Caki2 (cell line): ENCODE results near the gene HSF2BP. TPM values are rescaled to one million over a fixed set of nuclear protein-coding genes. Genes with fewer than 3 reads are reported as not detected.
"Not testable (repeated sequence)": the region's sequence is repeated elsewhere in the genome, so short reads cannot be mapped to it uniquely, and the experiment has no call there.

Source experiments
- DNase-seq: peaks from one replicate; pipeline ENCODE4 v3.0.0-alpha.2; 2015; ENCODE audit warnings: low read depth
- in situ Hi-C: cut with HindIII; loops from 2 replicates; pipeline ENCODE4 v1.10.0; 2016; ENCODE audit warnings: low sequenced_read_pairs, low pct_unique_long_range_greater_than_20kb, mixed read lengths
- total RNA-seq: library from RNA; depleted of rRNA; stranded (reverse); fragments of >200 nt; shearing (Covaris generic); gene quantifications from 2 replicates; pipeline ENCODE4 v1.2.3, GENCODE V29; 2014; ENCODE audit warnings: low replicate concordance; rRNA removed

HSF2BP gene
- total RNA-seq, 1 experiment from 2014 or later, result 1.7 TPM

GRCh38 chr21:43511209-43511608, 148.1 kb downstream of the HSF2BP start:
- DNase-seq, in situ Hi-C loops: not testable (repeated sequence)

DNA sequence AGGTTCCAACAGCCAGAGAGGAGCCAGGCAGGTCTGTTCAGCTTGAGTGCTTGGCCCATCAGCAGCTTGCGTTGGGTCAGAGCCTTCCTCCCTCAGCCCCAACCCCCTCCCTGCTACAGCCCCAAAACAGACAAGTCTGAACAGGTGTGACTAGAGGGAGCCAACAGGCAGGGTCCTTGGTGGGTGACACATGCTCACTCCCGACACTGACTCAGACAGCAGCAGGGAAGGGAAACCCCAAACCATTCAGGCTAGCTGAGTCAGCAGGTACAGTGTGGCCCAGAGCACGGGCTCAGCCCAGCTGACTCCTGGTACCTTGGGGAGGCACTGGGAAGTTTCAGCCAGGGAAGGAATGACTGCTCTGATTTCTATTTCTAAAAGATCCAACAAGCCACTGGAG, 148.6 kb downstream of the HSF2BP start:
- DNase-seq, in situ Hi-C loops: not testable (repeated sequence)

GRCh38 chr21:43503892-43504291, 155.4 kb downstream of the HSF2BP start:
- DNase-seq, result not testable (repeated sequence)

DNA sequence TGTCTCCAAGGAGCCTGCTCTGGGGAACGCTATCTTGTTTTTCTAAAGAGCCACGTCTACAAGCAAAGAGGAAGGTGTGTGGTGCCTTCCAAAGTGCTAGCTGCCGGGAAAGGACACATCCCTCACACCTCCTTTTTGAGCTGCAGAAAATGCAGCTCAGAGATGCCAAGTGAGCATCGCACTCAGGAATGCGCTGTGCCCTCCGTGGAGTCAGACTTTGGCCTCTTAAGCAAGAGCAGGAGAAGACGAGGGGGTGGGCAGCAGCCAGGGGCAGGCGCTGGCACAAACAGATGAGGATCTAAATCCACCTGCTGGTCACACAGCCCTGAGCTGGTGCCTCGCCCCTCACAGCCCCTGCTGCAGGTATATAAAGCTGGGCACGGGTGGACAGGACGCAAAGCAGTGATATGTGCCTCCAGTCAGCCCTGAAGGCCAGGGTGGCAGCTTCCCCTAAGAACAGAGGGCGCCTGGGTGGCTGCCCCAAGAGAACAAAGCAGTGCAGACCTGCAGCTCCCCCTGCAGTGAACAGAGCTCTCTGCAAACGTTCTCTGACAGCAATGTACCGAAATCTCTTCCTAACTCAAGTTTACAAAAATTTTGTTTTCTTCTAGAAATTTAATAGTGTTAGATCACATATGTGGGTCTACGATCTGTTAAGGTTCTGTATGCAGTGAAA, 156.1 kb downstream of the HSF2BP start:
- in situ Hi-C loops, DNase-seq: not testable (repeated sequence)

More at GRCh38 chr21:43503892-43504291, 155.4 kb downstream of the HSF2BP start:
- in situ Hi-C loops, result not testable (repeated sequence)

DNA sequence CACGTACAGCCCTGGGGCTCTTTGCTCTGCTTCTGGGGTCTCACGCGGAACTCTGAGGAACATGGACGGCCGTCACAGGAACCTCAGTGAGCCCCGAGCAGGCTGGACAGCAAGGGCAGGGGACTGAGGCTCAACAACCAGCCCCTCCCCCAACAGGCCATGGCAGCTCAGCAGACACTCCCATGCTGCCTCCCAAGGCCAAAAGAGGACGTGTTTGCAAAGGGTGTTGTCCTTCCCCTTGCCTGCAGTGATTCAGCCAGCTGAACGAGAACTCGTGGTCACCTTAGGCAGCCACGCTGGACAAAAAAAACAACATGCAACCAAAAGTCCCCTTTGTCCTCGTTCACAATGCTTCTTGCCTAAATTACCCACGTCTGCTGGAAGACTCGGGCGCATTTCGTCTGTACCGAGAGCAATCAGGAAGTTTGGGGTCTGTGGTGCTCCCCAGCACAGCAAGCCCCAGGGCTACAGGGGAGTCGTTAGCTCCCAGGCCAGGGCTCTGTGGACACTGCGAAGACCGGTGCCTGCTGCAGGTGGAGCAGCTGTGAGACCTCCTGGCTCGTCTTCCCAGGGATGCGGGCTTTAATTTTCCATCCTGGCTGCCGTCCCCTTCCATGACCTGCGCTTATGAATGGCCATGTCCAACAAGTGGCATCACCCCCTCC, 156.7 kb downstream of the HSF2BP start:
- in situ Hi-C loops, DNase-seq: not testable (repeated sequence)

DNA sequence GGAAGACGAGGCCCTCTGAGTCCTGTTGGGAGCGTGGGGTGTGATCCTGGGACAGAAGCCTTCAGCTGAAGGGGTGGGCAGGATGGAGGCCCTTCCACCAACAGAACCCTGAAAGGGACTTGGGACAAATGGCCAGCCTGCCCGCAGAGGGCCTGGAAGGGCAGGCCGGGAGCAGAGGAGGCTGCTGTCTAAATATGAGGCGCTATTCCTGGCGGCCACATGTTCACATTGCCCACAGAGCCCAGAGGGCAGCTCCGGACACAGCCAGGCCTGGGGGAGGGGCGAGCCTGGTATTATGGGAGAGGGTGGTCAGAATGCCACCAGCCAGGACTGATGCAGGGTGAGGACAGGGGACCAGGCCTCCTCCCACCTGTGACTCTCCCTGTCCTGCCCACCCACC, 160.4 kb downstream of the HSF2BP start:
- DNase-seq, in situ Hi-C loops: not testable (repeated sequence)

DNA sequence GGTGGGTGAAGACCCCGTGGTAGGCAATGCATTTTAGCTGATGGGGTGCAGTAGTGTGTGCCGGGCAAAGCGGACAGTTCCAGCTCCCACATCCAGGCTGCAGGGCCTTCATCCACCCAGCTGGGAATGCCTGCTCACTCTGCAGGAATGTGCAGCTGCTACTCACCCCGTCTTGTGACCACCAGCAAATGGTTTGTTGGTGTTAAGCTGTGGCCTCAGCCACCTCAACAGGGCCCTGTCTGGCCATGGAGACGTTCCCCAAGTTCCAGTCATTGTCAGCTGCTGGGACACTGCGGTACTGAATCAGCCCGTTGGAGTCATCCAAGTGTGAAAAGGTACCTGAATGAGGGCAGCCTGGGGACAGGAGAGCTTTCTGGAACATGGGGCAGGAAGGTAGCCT, 161.2 kb downstream of the HSF2BP start:
- in situ Hi-C loops, DNase-seq: not testable (repeated sequence)

DNA sequence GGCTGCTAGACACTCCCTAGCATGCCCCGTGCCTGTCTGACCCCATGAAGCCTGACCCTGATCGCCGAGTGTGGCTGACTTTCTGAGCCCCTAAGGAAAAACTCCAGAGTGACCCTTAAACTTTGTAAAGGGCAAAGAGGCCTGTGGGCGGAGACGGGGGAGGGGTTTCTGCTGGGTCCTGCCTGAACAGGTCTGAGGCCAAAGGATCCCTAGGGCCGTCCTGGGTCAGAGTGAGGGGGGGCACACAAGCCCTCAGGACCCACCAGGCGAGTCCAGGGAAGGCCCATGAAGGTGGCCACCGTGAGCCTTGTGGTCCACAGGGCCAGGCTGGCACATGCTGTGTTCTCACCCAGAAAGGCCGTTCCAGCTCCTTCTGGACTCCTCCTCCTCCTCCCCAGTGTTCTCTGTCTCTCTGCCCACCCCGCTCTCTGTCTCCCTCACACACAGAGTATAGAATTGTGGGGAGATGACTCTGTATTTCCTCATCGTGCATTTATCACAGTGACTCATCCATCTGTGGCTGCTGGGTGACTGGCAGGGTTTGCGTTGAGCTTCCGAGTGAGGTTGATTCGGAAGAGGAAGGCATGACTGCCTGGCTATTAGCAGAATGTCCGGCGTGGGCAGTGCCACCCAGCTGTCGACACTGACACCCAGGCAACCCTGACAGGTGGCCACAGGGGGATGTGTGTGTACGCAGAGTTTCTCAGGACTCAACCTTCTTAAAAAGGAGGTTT, 164.8 kb downstream of the HSF2BP start:
- in situ Hi-C loops, DNase-seq: not testable (repeated sequence)

DNA sequence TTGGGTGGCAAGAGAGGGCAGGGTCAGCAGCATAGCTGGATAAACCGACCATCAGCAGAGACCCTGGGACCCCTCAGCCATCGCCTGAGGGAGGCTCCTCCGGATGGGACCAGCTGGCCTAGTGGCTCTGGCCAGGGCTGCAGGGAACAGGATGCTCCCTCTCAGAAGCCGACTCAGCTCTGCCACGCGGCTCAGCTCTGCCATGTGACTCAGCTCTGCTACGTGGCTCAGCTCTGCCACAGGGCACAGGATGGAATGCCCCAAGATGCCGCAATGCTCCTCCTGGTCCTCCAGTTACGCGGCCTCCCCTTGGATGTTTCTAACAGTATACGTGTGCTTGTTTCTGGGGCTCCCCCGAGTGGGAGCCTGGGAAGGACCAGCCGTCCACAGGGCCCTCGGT, 165.8 kb downstream of the HSF2BP start:
- in situ Hi-C loops, DNase-seq: not testable (repeated sequence)

GRCh38 chr21:43488235-43488634, 171.1 kb downstream of the HSF2BP start:
- in situ Hi-C loops, DNase-seq: not testable (repeated sequence)

DNA sequence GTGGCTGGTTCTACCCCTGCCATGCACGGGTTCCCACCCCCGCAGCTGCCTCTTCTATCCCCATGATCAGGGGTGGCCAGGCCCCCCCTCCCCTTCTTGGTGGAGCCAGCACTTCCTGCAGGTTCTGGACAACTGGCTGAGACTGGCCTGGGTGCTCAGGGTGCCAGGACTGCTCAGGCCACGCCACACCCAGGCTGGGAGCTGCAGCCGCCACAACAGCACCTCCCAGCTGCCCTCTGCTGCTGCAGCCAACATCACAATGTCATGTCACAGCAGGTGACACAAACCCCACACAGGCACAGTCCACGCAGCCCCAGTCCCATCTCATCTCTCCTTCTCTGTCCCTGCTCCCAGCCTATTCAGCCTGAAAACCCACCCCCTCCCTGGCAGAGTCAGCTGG, 173.2 kb downstream of the HSF2BP start:
- DNase-seq, in situ Hi-C loops: not testable (repeated sequence)

DNA sequence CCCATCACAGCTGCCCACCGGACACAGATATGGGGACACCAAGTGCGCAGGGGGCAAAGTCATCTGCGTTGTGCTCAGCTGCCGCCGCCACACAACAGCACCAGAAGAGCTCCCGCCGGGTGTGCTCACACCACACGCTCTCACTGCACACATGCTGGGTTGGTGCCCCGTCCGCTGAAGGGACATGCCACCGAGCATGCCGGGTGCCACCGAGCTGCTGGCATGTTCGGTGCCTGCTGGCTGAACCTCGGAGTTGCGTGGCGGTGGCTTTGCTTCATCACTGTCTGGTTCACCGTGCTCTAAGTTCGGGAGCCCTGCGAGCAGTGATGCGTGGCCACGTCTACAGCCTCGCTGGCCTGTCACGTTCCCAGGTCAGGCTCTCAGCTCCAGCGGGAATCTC, 174.3 kb downstream of the HSF2BP start:
- in situ Hi-C loops, DNase-seq: not testable (repeated sequence)

GRCh38 chr21:43479197-43479596, 180.1 kb downstream of the HSF2BP start:
- DNase-seq, in situ Hi-C loops: not testable (repeated sequence)

Other genes with a start within 250 kb of the HSF2BP start
- gene SIK1, start 232.4 kb downstream of the HSF2BP start, total RNA-seq, result 18.9 and 35.5 TPM in 2 replicates
- gene RRP1B, start 72 bp upstream of the HSF2BP start, total RNA-seq, result 23.5 and 28.8 TPM in 2 replicates
- gene PDXK, start 59.6 kb upstream of the HSF2BP start, total RNA-seq, result 736 and 833 TPM in 2 replicates
- gene CSTB, start 116.8 kb upstream of the HSF2BP start, total RNA-seq, result 20.5 and 23.1 TPM in 2 replicates
- gene RRP1, start 130.1 kb upstream of the HSF2BP start, total RNA-seq, result 39.1 and 47.8 TPM in 2 replicates
- 29.0 and 56.9 TPM in 2 replicates for gene AGPAT3, start 205.7 kb upstream of the HSF2BP start, total RNA-seq